ENCODE measurements around the gene SLC24A3. TPM values are rescaled to one million over a fixed set of nuclear protein-coding genes. Genes with fewer than 3 reads are reported as not detected.

Gene SLC24A3
- polyA plus RNA-seq, 1 donor (not counting 4 experiments of a cell fraction or from before 2014, with no cell fraction given) = 0.17 TPM

GRCh38 chr20:19543101-19543500 lies 330.7 kb downstream of the SLC24A3 start:
- Histone ChIP-seq H3K4me3 (ENCODE audit: control insufficient read depth in 2 of 3, extremely low read depth in 1 of 3, insufficient read depth in 2 of 3, low read depth in 1 of 3, low read length in 3 of 3) (no peak overlapping the region), H3K27ac (ENCODE audit: control insufficient read depth, insufficient read depth, low read length) (no peak overlapping the region), H3K9ac (ENCODE audit: control insufficient read depth, extremely low read depth, insufficient read depth, low read length) (no peak overlapping the region), H3K79me2 (ENCODE audit: control insufficient read depth, insufficient read depth, low read length) (no peaks in the 10 kb centered on the region), H3K36me3 (ENCODE audit: control insufficient read depth in 2 of 2, extremely low read depth in 1 of 2, insufficient read depth in 2 of 2, low read length in 2 of 2) (no peaks in the 10 kb centered on the region), H3K4me2 (ENCODE audit: control insufficient read depth, extremely low read depth, insufficient read depth, low read depth, low read length) (no peak overlapping the region), H3K4me1 (ENCODE audit: control insufficient read depth, extremely low read depth, insufficient read depth, low read length) (no peaks in the 10 kb centered on the region), H2AFZ (ENCODE audit: control insufficient read depth, low read length) (no peak overlapping the region), H3K9me3 (ENCODE audit: control insufficient read depth, low read depth, low read length) (no peaks in the 10 kb centered on the region), H3K27me3 (ENCODE audit: control insufficient read depth, extremely low read depth, insufficient read depth, low read length) (no peaks in the 10 kb centered on the region), H3K9me1 (ENCODE audit: control insufficient read depth, extremely low read depth, insufficient read depth, low read length) (no peaks in the 10 kb centered on the region), H4K20me1 (ENCODE audit: control insufficient read depth, extremely low read depth, insufficient read depth, low read length) (no peaks in the 10 kb centered on the region)
- TF ChIP-seq CTCF (optimal IDR thresholded peaks at IDR 0.05 in 1 of 3, IDR thresholded peaks at IDR 0.05 in 1 of 3, conservative IDR thresholded peaks at IDR 0.05 in 1 of 3; ENCODE audit: extremely low read depth in 1 of 3, insufficient read depth in 2 of 3, low read length in 3 of 3) (no peak), EZH2 (IDR thresholded peaks at IDR 0.05; ENCODE audit: low read length) (no peak)
- dilution Hi-C loops (cut with MboI; ENCODE audit: extremely low pct_ligation_motif_present, low sequenced_read_pairs) = no loop called here
- FAIRE-seq (no peak), DNase-seq (ENCODE audit: low read depth, low spot score) (no peak)

- no peaks in the 10 kb centered on the region for H3K27me3 ChIP-seq (ENCODE audit: control insufficient read depth, extremely low read depth, insufficient read depth, low read length)
- H3K27ac ChIP-seq (ENCODE audit: control insufficient read depth, insufficient read depth, low read length) = no peak overlapping the region
- H3K9ac ChIP-seq (ENCODE audit: control insufficient read depth, extremely low read depth, insufficient read depth, low read length) = no peak overlapping the region
- FAIRE-seq = no peak
- H3K36me3 ChIP-seq (ENCODE audit: control insufficient read depth in 2 of 2, extremely low read depth in 1 of 2, insufficient read depth in 2 of 2, low read length in 2 of 2) = no peaks in the 10 kb centered on the region
- dilution Hi-C loops (cut with MboI; ENCODE audit: extremely low pct_ligation_motif_present, low sequenced_read_pairs) = no loop called here
- no peaks in the 10 kb centered on the region for H3K4me1 ChIP-seq (ENCODE audit: control insufficient read depth, extremely low read depth, insufficient read depth, low read length)
- no peak overlapping the region for H2AFZ ChIP-seq (ENCODE audit: control insufficient read depth, low read length)
- no peaks in the 10 kb centered on the region for H3K9me1 ChIP-seq (ENCODE audit: control insufficient read depth, extremely low read depth, insufficient read depth, low read length)
- H3K4me3 ChIP-seq (ENCODE audit: control insufficient read depth in 2 of 3, extremely low read depth in 1 of 3, insufficient read depth in 2 of 3, low read depth in 1 of 3, low read length in 3 of 3) = no peak overlapping the region
- DNase-seq (ENCODE audit: low read depth, low spot score) = no peak
- H3K4me2 ChIP-seq (ENCODE audit: control insufficient read depth, extremely low read depth, insufficient read depth, low read depth, low read length) = no peak overlapping the region
- H3K9me3 ChIP-seq (ENCODE audit: control insufficient read depth, low read depth, low read length) = no peaks in the 10 kb centered on the region
- H4K20me1 ChIP-seq (ENCODE audit: control insufficient read depth, extremely low read depth, insufficient read depth, low read length) = no peaks in the 10 kb centered on the region
- no peaks in the 10 kb centered on the region for H3K79me2 ChIP-seq (ENCODE audit: control insufficient read depth, insufficient read depth, low read length)
- TF ChIP-seq CTCF (optimal IDR thresholded peaks at IDR 0.05 in 1 of 3, IDR thresholded peaks at IDR 0.05 in 1 of 3, conservative IDR thresholded peaks at IDR 0.05 in 1 of 3; ENCODE audit: extremely low read depth in 1 of 3, insufficient read depth in 2 of 3, low read length in 3 of 3) (no peak), EZH2 (IDR thresholded peaks at IDR 0.05; ENCODE audit: low read length) (no peak)
Measured at GRCh38 chr20:19544684-19545083, 332.2 kb downstream of the SLC24A3 start.
